Panc1 (cell line): ENCODE measurements around the gene CCDC121.

Experiments
- CTCF ChIP-seq: fragments of 450-650 bp; IDR thresholded peaks from 2 replicates; pipeline ENCODE4 v1.5.1; 2017; ENCODE audit warnings: mild to moderate bottlenecking
- POLR2AphosphoS5 ChIP-seq: IDR thresholded peaks from 2 replicates; pipeline ENCODE4 v1.6.1; 2012; ENCODE audit warnings: mild to moderate bottlenecking, low read depth, low read length, moderate library complexity
- REST ChIP-seq, 2 experiments: IDR thresholded peaks; 2 replicates each; pipeline ENCODE4 v1.6.1; 2011 to 2012; ENCODE audit warnings: low read depth in 2 of 2, control low read depth in 1 of 2, low read length in 1 of 2, mild to moderate bottlenecking in 1 of 2, moderate library complexity in 1 of 2; ENCODE audit not compliant: insufficient read depth in 1 of 2
- SIN3A ChIP-seq: IDR thresholded peaks from 2 replicates; pipeline ENCODE4 v1.6.1; 2012; ENCODE audit warnings: low read depth, mild to moderate bottlenecking, low read length, moderate library complexity, borderline replicate concordance; ENCODE audit not compliant: insufficient read depth
- TCF7L2 ChIP-seq: IDR thresholded peaks from 2 replicates; pipeline ENCODE4 v1.6.1; 2011; ENCODE audit warnings: mild to moderate bottlenecking, low read depth, low read length, inconsistent platforms

- no peak for TF ChIP-seq CTCF
- TF ChIP-seq TCF7L2 = no peak
- no peak for TF ChIP-seq POLR2AphosphoS5
- no peak for TF ChIP-seq SIN3A
- TF ChIP-seq REST (IDR thresholded peaks at IDR 0.05; ENCODE audit: insufficient read depth in 1 of 2, low read depth in 2 of 2, low read length in 1 of 2) = no peak
Measured at GRCh38 chr2:27584597-27584996, 44.2 kb downstream of the CCDC121 start.
